ENCODE data around the gene TNXB. TPM values are rescaled to one million over a fixed set of nuclear protein-coding genes. Genes with fewer than 3 reads are reported as not detected.

The TNXB gene
- polyA plus RNA-seq, 1 donor from 2014 or later = 3.3 TPM

- Histone ChIP-seq H3K36me3 (ENCODE audit: insufficient read depth, low read length) (no peaks in the 10 kb centered on the region), H3K9ac (ENCODE audit: low read length) (no peak overlapping the region), H3K27ac (ENCODE audit: low read length) (no peak overlapping the region), H3K27me3 (ENCODE audit: insufficient read depth, low read depth, low read length) (no peaks in the 10 kb centered on the region), H3F3A (ENCODE audit: insufficient read depth, low read length, poor library complexity, severe bottlenecking) (no peaks in the 10 kb centered on the region), H4K20me1 (ENCODE audit: insufficient read depth) (no peaks in the 10 kb centered on the region), H3K9me2 (ENCODE audit: insufficient read depth, low read length) (no peaks in the 10 kb centered on the region), H3K4me3 (ENCODE audit: low read length) (no peak overlapping the region), H3K4me2 (ENCODE audit: low read length) (no peak overlapping the region), H3K79me2 (replicated peaks; ENCODE audit: insufficient read depth, low read length) (no peaks in the 10 kb centered on the region), H2AFZ (ENCODE audit: low read depth, low read length) (no peak overlapping the region), H3K9me3 (ENCODE audit: low read length) (no peaks in the 10 kb centered on the region)
- TF ChIP-seq MXI1 (conservative IDR thresholded peaks at IDR 0.05; ENCODE audit: poor library complexity, severe bottlenecking) (no peak), POLR2AphosphoS5 (IDR thresholded peaks at IDR 0.05) (no peak), CTCF (IDR thresholded peaks at IDR 0.05; ENCODE audit: poor library complexity, severe bottlenecking) (no peak), EP300 (conservative IDR thresholded peaks at IDR 0.05; ENCODE audit: poor library complexity, severe bottlenecking) (no peak), SMC3 (conservative IDR thresholded peaks at IDR 0.05; ENCODE audit: poor library complexity) (no peak), REST (IDR thresholded peaks at IDR 0.05; ENCODE audit: borderline replicate concordance) (no peak), RAD21 (conservative IDR thresholded peaks at IDR 0.05) (no peak), TAF1 (IDR thresholded peaks at IDR 0.05; ENCODE audit: low read depth) (no peak), EZH2 (IDR thresholded peaks at IDR 0.05; ENCODE audit: borderline replicate concordance, insufficient read depth, low read length, poor library complexity, severe bottlenecking) (no peak)
Measured at GRCh38 chr6:32107406-32107805, 1.7 kb downstream of the TNXB start.

- Histone ChIP-seq H3K4me3 (ENCODE audit: low read length) (no peak overlapping the region), H4K20me1 (ENCODE audit: insufficient read depth) (no peaks in the 10 kb centered on the region), H3K27me3 (ENCODE audit: insufficient read depth, low read depth, low read length) (no peaks in the 10 kb centered on the region), H3K4me2 (ENCODE audit: low read length) (no peak overlapping the region), H3K36me3 (ENCODE audit: insufficient read depth, low read length) (no peaks in the 10 kb centered on the region), H3K9me2 (ENCODE audit: insufficient read depth, low read length) (no peaks in the 10 kb centered on the region), H3K9me3 (ENCODE audit: low read length) (no peaks in the 10 kb centered on the region), H3F3A (ENCODE audit: insufficient read depth, low read length, poor library complexity, severe bottlenecking) (no peaks in the 10 kb centered on the region), H3K79me2 (replicated peaks; ENCODE audit: insufficient read depth, low read length) (no peaks in the 10 kb centered on the region), H3K9ac (ENCODE audit: low read length) (no peak overlapping the region), H2AFZ (ENCODE audit: low read depth, low read length) (no peak overlapping the region), H3K27ac (ENCODE audit: low read length) (no peak overlapping the region)
- TF ChIP-seq RAD21 (conservative IDR thresholded peaks at IDR 0.05) = no peak
- TF ChIP-seq POLR2AphosphoS5 (IDR thresholded peaks at IDR 0.05) = no peak
- TF ChIP-seq TAF1 (IDR thresholded peaks at IDR 0.05; ENCODE audit: low read depth) = no peak
- TF ChIP-seq EZH2 (IDR thresholded peaks at IDR 0.05; ENCODE audit: borderline replicate concordance, insufficient read depth, low read length, poor library complexity, severe bottlenecking) = no peak
- no peak for TF ChIP-seq CTCF (IDR thresholded peaks at IDR 0.05; ENCODE audit: poor library complexity, severe bottlenecking)
- no peak for TF ChIP-seq EP300 (conservative IDR thresholded peaks at IDR 0.05; ENCODE audit: poor library complexity, severe bottlenecking)
- TF ChIP-seq MXI1 (conservative IDR thresholded peaks at IDR 0.05; ENCODE audit: poor library complexity, severe bottlenecking) = no peak
- no peak for TF ChIP-seq SMC3 (conservative IDR thresholded peaks at IDR 0.05; ENCODE audit: poor library complexity)
- no peak for TF ChIP-seq REST (IDR thresholded peaks at IDR 0.05; ENCODE audit: borderline replicate concordance)
Measured at GRCh38 chr6:32105433-32105832, 3.7 kb downstream of the TNXB start.

Data from neural cell (in vitro differentiated cells).